CD4-positive, alpha-beta T cell treated with Interleukin-15 for 4 hours (primary cell): ENCODE data around the gene ANKRD6.
A peak's percentile ranks its signal among the peaks of the same experiment; 100 is the strongest.

Experiments
- DNase-seq: peaks from one replicate; pipeline ENCODE4 v3.0.0-alpha.2; 2020; ENCODE audit warnings: low spot score

The ANKRD6 gene

GRCh38 chr6:89471287-89471867 lies 38.4 kb downstream of the ANKRD6 start:
- DNase-seq, result no peak

- DNase-seq, result no peak
These were observed 42.1 kb downstream of the ANKRD6 start for GRCh38 chr6:89475101-89475500.

- peak; percentile 18 for DNase-seq
These were observed 42.7 kb downstream of the ANKRD6 start for GRCh38 chr6:89475634-89476033.

GRCh38 chr6:89479897-89480296 lies 46.9 kb downstream of the ANKRD6 start:
- no peak for DNase-seq

- DNase-seq, result no peak
These were observed 48.7 kb downstream of the ANKRD6 start for GRCh38 chr6:89481695-89482094.

GRCh38 chr6:89482126-89482525 lies 49.2 kb downstream of the ANKRD6 start:
- no peak for DNase-seq

- no peak for DNase-seq
These were observed 50.3 kb downstream of the ANKRD6 start for GRCh38 chr6:89483111-89483720.

GRCh38 chr6:89485320-89485719 lies 52.4 kb downstream of the ANKRD6 start:
- DNase-seq, result no peak

- no peak for DNase-seq
These were observed 54.9 kb downstream of the ANKRD6 start for GRCh38 chr6:89487864-89488263.

- no peak for DNase-seq
These were observed 55.5 kb downstream of the ANKRD6 start for GRCh38 chr6:89488438-89488837.

- DNase-seq, result no peak
These were observed 56.1 kb downstream of the ANKRD6 start for GRCh38 chr6:89489078-89489477.

- no peak for DNase-seq
These were observed 59.2 kb downstream of the ANKRD6 start for GRCh38 chr6:89492025-89492640.

- no peak for DNase-seq
These were observed 61.3 kb downstream of the ANKRD6 start for GRCh38 chr6:89494131-89494793.

- no peak for DNase-seq
These were observed 63.1 kb downstream of the ANKRD6 start for GRCh38 chr6:89495961-89496535.

GRCh38 chr6:89500611-89501010 lies 67.7 kb downstream of the ANKRD6 start:
- DNase-seq, result no peak

- DNase-seq, result no peak
These were observed 68.3 kb downstream of the ANKRD6 start for GRCh38 chr6:89501222-89501621.

- DNase-seq, result no peak
These were observed 68.8 kb downstream of the ANKRD6 start for GRCh38 chr6:89501753-89502152.

- DNase-seq, result no peak
These were observed 70.7 kb downstream of the ANKRD6 start for GRCh38 chr6:89503641-89504040.

GRCh38 chr6:89505847-89506246 lies 72.9 kb downstream of the ANKRD6 start:
- no peak for DNase-seq

- DNase-seq, result no peak
These were observed 74.0 kb downstream of the ANKRD6 start for GRCh38 chr6:89506716-89507617.

- DNase-seq, result no peak
These were observed 76.0 kb downstream of the ANKRD6 start for GRCh38 chr6:89508755-89509563.
